Kidney (tissue), 14 donors: Measurements from ENCODE around the gene ADARB2. TPM values are rescaled to one million over a fixed set of nuclear protein-coding genes. Genes with fewer than 3 reads are reported as not detected.

Source experiments
- DNase-seq, 5 donors: peaks; one replicate each; pipeline ENCODE4 v3.0.0-alpha.2; 2013 to 2020
- FAIRE-seq: peaks from 2 replicates; lab custom pipeline; 2012; peaks lifted over from hg19 to GRCh38; lab: Jason Lieb, UNC
- H3K27ac ChIP-seq, 2 donors: one replicate each; pipeline ENCODE4 v1.7.0; 2013; ENCODE audit warnings: low read depth in 2 of 2, low read length in 2 of 2, inconsistent platforms in 1 of 2
- H3K27me3 ChIP-seq: one replicate; pipeline ENCODE4 v1.7.1; 2013; ENCODE audit warnings: low read length, inconsistent platforms; ENCODE audit not compliant: control insufficient read depth, insufficient read depth
- H3K36me3 ChIP-seq, 3 donors: one replicate each; pipeline versions ENCODE4 v1.7.0 to v1.7.1; 2013; ENCODE audit warnings: low read length in 3 of 3, control low read depth in 1 of 3, inconsistent platforms in 1 of 3; ENCODE audit not compliant: insufficient read depth in 3 of 3, control insufficient read depth in 2 of 3
- H3K4me1 ChIP-seq, 3 donors: one replicate each; pipeline versions ENCODE4 v1.7.0 to v1.7.1; 2013; ENCODE audit warnings: low read length in 3 of 3, inconsistent platforms in 1 of 3, low read depth in 1 of 3; ENCODE audit not compliant: control insufficient read depth in 2 of 3, insufficient read depth in 2 of 3
- H3K4me3 ChIP-seq, 3 donors: one replicate each; pipeline versions ENCODE4 v1.7.0 to v1.8.1; 2013; ENCODE audit warnings: low read length in 3 of 3, control low read depth in 1 of 3, inconsistent platforms in 1 of 3
- H3K9ac ChIP-seq, 3 donors: one replicate each; pipeline versions ENCODE4 v1.7.0 to v1.7.1; 2013; ENCODE audit warnings: low read length in 3 of 3, control low read depth in 1 of 3, inconsistent platforms in 1 of 3
- H3K9me3 ChIP-seq, 3 donors: one replicate each; pipeline versions ENCODE4 v1.7.0 to v1.7.1; 2013; ENCODE audit warnings: low read length in 3 of 3, control low read depth in 1 of 3, inconsistent platforms in 1 of 3; ENCODE audit not compliant: control insufficient read depth in 2 of 3, insufficient read depth in 1 of 3
- intact Hi-C: fragments of 100-400 bp; cut with DNase I; formaldehyde crosslinking; loops from one replicate; pipeline ENCODE4 v1.11.1; 2022
- polyA plus RNA-seq: library from polyadenylated mRNA; stranded (reverse); fragments of 350-450 nt; fragmentation: Illumina TruSeq; extraction: RNeasy Lipid Tissue Mini Kit (QIAGEN cat#74804); gene quantifications from one replicate; pipeline ENCODE4 v1.2.3, GENCODE V29; 2014; ENCODE audit warnings: low read depth, low replicate concordance; ENCODE audit not compliant: insufficient read depth
- total RNA-seq: library from RNA; stranded (reverse); fragmentation: NEBNext Ultra II Directional; extraction: Animal tissue kit (Norgen Biotek cat#: 25700); gene quantifications from one replicate; pipeline ENCODE4 v1.2.1, GENCODE V29; 2021
- TF ChIP-seq, protein P1 (sequence below): IDR thresholded peaks from 3 replicates; pipeline ENCODE4 v1.5.1; 2012; ENCODE audit warnings: mild to moderate bottlenecking, moderate library complexity, borderline replicate concordance; ENCODE audit not compliant: insufficient read depth; ENCODE audit errors: extremely low read depth
- donor health status: control.
- donor health status: control.
- donor health status: control.
- donor health status: control.
- donor health status: control.
- donor health status: DM: yes; HTN: yes; CAD: no.
- donor health status: Normal renal cell carcinoma (clear cell type).

The ADARB2 gene
- total and polyA plus RNA-seq, 2 donors from 2014 or later: 1.0 to 1.3 TPM

DNA sequence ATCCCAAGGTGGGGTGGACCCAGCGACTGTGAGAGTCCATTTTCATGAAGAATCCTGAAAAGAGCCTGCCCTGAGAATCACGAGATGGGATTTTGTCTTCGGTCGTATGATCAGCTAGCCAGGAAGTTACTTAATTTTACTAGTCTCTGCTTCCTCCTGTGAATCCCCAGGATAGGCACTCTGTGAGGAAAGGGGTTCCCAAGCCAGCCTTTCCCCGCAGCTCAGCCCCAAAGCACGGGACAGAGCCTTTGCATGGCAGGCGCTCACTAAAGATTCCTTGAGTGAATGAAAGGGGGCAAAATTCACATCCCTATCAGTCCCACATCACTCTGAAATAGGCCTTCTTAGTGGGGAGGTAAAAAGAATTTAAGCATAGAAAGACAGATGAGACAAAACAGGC is 219.6 kb downstream of the ADARB2 start:
- FAIRE-seq: no peak
- intact Hi-C loops: no loop called here
- no peak overlapping the region for H3K4me3 ChIP-seq

DNA sequence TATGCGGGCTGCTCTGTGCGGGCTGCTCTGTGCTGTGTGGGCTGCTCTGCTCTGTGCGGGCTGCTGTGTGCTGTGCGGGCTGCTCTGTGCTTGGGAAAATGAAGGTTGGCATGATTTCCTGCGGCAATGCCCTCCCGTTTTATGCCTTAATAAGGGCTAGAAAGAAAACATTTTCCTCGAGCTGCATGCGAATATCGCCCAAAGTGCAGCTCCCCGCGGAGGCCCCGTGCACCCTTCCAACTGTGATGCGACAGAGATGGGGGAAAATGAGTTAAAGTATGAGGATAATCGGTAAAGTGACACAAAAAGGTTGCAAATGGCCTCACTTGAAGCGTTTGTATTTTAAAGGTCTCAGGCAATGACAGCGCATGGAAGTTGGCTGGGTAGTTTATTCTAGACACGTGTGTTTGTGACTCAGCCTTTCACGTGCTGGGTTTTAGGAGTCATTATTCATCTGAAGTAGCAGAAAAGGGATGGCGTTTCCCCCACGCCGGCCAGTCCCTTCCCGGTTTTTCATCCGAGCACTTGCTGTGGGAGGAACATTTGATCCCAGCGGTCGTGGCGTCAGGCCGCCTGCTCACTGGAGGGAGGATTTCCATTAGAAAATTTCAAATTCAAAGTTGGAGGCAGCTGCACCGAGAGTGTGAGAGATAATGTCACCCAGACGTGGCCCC is 220.7 kb downstream of the ADARB2 start:
- no peak for DNase-seq
- TF ChIP-seq, protein P1, sequence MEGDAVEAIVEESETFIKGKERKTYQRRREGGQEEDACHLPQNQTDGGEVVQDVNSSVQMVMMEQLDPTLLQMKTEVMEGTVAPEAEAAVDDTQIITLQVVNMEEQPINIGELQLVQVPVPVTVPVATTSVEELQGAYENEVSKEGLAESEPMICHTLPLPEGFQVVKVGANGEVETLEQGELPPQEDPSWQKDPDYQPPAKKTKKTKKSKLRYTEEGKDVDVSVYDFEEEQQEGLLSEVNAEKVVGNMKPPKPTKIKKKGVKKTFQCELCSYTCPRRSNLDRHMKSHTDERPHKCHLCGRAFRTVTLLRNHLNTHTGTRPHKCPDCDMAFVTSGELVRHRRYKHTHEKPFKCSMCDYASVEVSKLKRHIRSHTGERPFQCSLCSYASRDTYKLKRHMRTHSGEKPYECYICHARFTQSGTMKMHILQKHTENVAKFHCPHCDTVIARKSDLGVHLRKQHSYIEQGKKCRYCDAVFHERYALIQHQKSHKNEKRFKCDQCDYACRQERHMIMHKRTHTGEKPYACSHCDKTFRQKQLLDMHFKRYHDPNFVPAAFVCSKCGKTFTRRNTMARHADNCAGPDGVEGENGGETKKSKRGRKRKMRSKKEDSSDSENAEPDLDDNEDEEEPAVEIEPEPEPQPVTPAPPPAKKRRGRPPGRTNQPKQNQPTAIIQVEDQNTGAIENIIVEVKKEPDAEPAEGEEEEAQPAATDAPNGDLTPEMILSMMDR: no peak

More for the DNA sequence above, 219.6 kb downstream of the ADARB2 start:
- H3K9me3 ChIP-seq: no peaks in the 10 kb centered on the region
- H3K27ac ChIP-seq: no peak overlapping the region
- TF ChIP-seq, protein P1: no peak
- H3K4me1 ChIP-seq: no peaks in the 10 kb centered on the region
- no peak overlapping the region for H3K9ac ChIP-seq
- DNase-seq: no peak
- H3K36me3 ChIP-seq: no peaks in the 10 kb centered on the region
- no peaks in the 10 kb centered on the region for H3K27me3 ChIP-seq

DNA sequence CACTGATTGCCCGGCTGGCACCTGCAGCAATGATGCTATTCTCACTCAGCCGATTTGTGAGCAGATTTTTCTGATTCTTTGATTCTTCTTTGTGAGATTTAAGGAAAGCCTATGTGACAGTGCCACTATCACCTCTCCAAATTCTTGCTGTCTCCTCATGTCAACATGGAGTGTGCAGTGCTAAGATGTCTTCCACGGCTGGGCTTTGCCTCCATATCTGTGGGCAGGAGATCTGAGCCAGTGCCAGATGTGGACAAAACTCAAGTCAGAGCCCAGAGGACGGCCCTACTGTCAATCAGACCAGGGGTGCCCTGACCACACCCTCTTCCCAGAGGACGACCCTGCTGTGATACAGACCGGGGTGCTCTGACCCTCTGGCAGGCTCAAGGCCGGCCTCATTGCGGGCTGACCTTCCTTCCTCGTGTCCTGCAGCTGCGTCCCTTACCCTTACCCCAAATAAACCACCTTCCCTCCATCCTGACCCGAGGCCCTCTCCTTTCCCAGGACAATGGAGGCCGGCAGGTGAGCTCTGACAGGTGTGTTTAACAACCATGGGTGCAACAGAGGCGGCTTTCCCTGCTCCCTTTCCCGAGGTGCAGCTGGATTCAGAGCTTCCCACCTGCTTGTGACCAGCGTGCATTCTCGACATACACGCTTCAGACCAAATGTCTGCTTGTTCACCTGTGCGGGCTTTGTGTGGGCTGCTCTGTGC is 221.4 kb downstream of the ADARB2 start:
- Histone ChIP-seq H3K36me3 (no peaks in the 10 kb centered on the region), H3K27ac (no peak overlapping the region), H3K4me1 (no peaks in the 10 kb centered on the region), H3K4me3 (no peak overlapping the region), H3K27me3 (no peaks in the 10 kb centered on the region), H3K9ac (no peak overlapping the region), H3K9me3 (no peaks in the 10 kb centered on the region)
- DNase-seq: no peak
- FAIRE-seq: no peak
- intact Hi-C loops: no loop called here
- TF ChIP-seq, protein P1: no peak

More for the DNA sequence above, 220.7 kb downstream of the ADARB2 start:
- Histone ChIP-seq H3K27me3 (no peaks in the 10 kb centered on the region), H3K27ac (no peak overlapping the region), H3K4me1 (no peaks in the 10 kb centered on the region), H3K4me3 (no peak overlapping the region), H3K9me3 (no peaks in the 10 kb centered on the region), H3K9ac (no peak overlapping the region), H3K36me3 (no peaks in the 10 kb centered on the region)
- FAIRE-seq: no peak
- intact Hi-C loops: no loop called here
